ENCODE data around the gene DNAH14. TPM values are rescaled to one million over a fixed set of nuclear protein-coding genes. Genes with fewer than 3 reads are reported as not detected.

Gene DNAH14
- polyA plus RNA-seq, 1 donor (not counting 4 experiments of a cell fraction or from before 2014, with no cell fraction given), result 6.4 TPM

DNA sequence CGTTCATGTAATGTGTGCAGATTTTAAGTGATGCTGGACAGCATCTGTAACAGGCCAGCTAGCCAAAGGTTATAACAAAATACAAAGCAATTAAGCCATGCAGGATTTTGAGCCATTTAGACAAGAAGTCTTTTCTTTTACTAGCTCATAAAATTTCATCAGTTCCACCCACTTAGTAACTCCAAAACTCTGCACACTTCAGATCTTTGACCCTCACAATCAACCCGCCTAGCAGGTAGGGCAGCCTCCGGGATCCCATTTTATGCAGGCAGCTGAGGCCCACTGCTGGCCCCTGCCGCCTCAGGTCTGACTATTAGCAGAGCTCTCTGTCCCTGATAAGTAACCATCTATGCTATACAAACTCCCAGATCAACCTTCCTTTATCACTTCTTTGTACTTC, 489.1 kb downstream of the DNAH14 start:
- peaks cover 2% of the 10 kb centered on the region for H3K4me1 ChIP-seq (ENCODE audit: control insufficient read depth, extremely low read depth, insufficient read depth, low read length)
- FAIRE-seq (no peak), DNase-seq (ENCODE audit: low read depth, low spot score) (no peak)
- H3K9me3 ChIP-seq (ENCODE audit: control insufficient read depth, low read depth, low read length), result no peaks in the 10 kb centered on the region
- no peak overlapping the region for H3K4me3 ChIP-seq (ENCODE audit: control insufficient read depth in 2 of 3, extremely low read depth in 1 of 3, insufficient read depth in 2 of 3, low read depth in 1 of 3, low read length in 3 of 3)
- no peaks in the 10 kb centered on the region for H3K27me3 ChIP-seq (ENCODE audit: control insufficient read depth, extremely low read depth, insufficient read depth, low read length)
- H3K9me1 ChIP-seq (ENCODE audit: control insufficient read depth, extremely low read depth, insufficient read depth, low read length), result peaks cover 5% of the 10 kb centered on the region
- no peak overlapping the region for H3K27ac ChIP-seq (ENCODE audit: control insufficient read depth, insufficient read depth, low read length)
- no peak overlapping the region for H3K4me2 ChIP-seq (ENCODE audit: control insufficient read depth, extremely low read depth, insufficient read depth, low read depth, low read length)
- no peaks in the 10 kb centered on the region for H4K20me1 ChIP-seq (ENCODE audit: control insufficient read depth, extremely low read depth, insufficient read depth, low read length)
- TF ChIP-seq CTCF (optimal IDR thresholded peaks at IDR 0.05 in 1 of 3, IDR thresholded peaks at IDR 0.05 in 1 of 3, conservative IDR thresholded peaks at IDR 0.05 in 1 of 3; ENCODE audit: extremely low read depth in 1 of 3, insufficient read depth in 2 of 3, low read length in 3 of 3) (no peak), EZH2 (IDR thresholded peaks at IDR 0.05; ENCODE audit: low read length) (no peak)
- H3K36me3 ChIP-seq (ENCODE audit: control insufficient read depth in 2 of 2, extremely low read depth in 1 of 2, insufficient read depth in 2 of 2, low read length in 2 of 2), result peaks cover 21 to 35% of the 10 kb centered on the region in 2 experiments
- dilution Hi-C loops (cut with MboI; ENCODE audit: extremely low pct_ligation_motif_present, low sequenced_read_pairs), result no loop called here
- no peak overlapping the region for H2AFZ ChIP-seq (ENCODE audit: control insufficient read depth, low read length)
- peaks cover 37% of the 10 kb centered on the region for H3K79me2 ChIP-seq (ENCODE audit: control insufficient read depth, insufficient read depth, low read length)
- no peak overlapping the region for H3K9ac ChIP-seq (ENCODE audit: control insufficient read depth, extremely low read depth, insufficient read depth, low read length)

DNA sequence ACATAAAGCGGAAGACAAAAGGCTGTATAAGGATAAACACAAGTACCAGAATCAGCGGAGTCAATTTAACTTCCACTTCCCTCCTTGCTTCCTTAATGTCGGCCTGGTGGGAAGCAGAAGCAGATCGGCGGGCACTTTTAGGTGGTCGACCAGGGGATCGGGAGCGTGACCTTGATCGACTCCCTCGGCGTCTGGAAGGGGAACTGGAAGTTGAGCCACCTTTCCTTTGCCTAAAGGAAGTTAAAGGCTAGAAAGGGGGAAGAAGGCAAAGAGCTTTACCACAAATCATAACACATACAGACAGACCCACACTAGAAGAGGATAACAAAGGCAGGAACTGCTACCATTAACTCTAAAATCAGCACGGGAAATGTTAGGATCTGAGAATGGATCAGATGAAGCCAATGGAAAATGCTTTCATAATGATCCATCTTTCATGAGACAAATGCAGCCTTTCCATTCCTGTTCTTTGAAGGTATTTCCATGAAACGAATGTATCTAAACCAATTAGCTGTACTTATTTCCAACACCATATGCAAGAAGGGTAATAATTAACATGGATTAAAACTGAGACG, 492.6 kb downstream of the DNAH14 start:
- H3K27ac ChIP-seq (ENCODE audit: control insufficient read depth, insufficient read depth, low read length), result no peak overlapping the region
- no peaks in the 10 kb centered on the region for H3K27me3 ChIP-seq (ENCODE audit: control insufficient read depth, extremely low read depth, insufficient read depth, low read length)
- H2AFZ ChIP-seq (ENCODE audit: control insufficient read depth, low read length), result no peak overlapping the region
- H3K36me3 ChIP-seq (ENCODE audit: control insufficient read depth in 2 of 2, extremely low read depth in 1 of 2, insufficient read depth in 2 of 2, low read length in 2 of 2), result peaks cover 10 to 13% of the 10 kb centered on the region in 2 experiments
- H4K20me1 ChIP-seq (ENCODE audit: control insufficient read depth, extremely low read depth, insufficient read depth, low read length), result no peaks in the 10 kb centered on the region
- no peaks in the 10 kb centered on the region for H3K9me1 ChIP-seq (ENCODE audit: control insufficient read depth, extremely low read depth, insufficient read depth, low read length)
- TF ChIP-seq EZH2 (IDR thresholded peaks at IDR 0.05; ENCODE audit: low read length) (no peak), CTCF (optimal IDR thresholded peaks at IDR 0.05 in 1 of 3, IDR thresholded peaks at IDR 0.05 in 1 of 3, conservative IDR thresholded peaks at IDR 0.05 in 1 of 3; ENCODE audit: extremely low read depth in 1 of 3, insufficient read depth in 2 of 3, low read length in 3 of 3) (no peak)
- peaks cover 27% of the 10 kb centered on the region for H3K4me1 ChIP-seq (ENCODE audit: control insufficient read depth, extremely low read depth, insufficient read depth, low read length)
- no peaks in the 10 kb centered on the region for H3K9me3 ChIP-seq (ENCODE audit: control insufficient read depth, low read depth, low read length)
- no peak overlapping the region for H3K4me2 ChIP-seq (ENCODE audit: control insufficient read depth, extremely low read depth, insufficient read depth, low read depth, low read length)
- DNase-seq (ENCODE audit: low read depth, low spot score) (no peak), FAIRE-seq (no peak)
- dilution Hi-C loops (cut with MboI; ENCODE audit: extremely low pct_ligation_motif_present, low sequenced_read_pairs), result no loop called here
- no peak overlapping the region for H3K4me3 ChIP-seq (ENCODE audit: control insufficient read depth in 2 of 3, extremely low read depth in 1 of 3, insufficient read depth in 2 of 3, low read depth in 1 of 3, low read length in 3 of 3)
- peaks cover 66% of the 10 kb centered on the region for H3K79me2 ChIP-seq (ENCODE audit: control insufficient read depth, insufficient read depth, low read length)
- H3K9ac ChIP-seq (ENCODE audit: control insufficient read depth, extremely low read depth, insufficient read depth, low read length), result no peak overlapping the region
